DOHH2 (cell line): Measurements from ENCODE around the gene NRL.
A peak's percentile ranks its signal among the peaks of the same experiment; 100 is the strongest.

Experiments
- H3F3A ChIP-seq: fragments of 200-600 bp; sonication (generic), shearing (Covaris generic); 2 replicates; pipeline ENCODE4 v1.6.0; 2016; ENCODE audit warnings: antibody characterized with exemption, mild to moderate bottlenecking; ENCODE audit not compliant: control insufficient read depth, insufficient read depth
- H3K27ac ChIP-seq: fragments of 200-600 bp; sonication (generic); 2 replicates; pipeline ENCODE4 v1.5.1; 2014; ENCODE audit warnings: low read depth, mild to moderate bottlenecking, low read length, moderate library complexity
- H3K27me3 ChIP-seq: fragments of 200-600 bp; sonication (generic); 2 replicates; pipeline ENCODE4 v1.6.1; 2014; ENCODE audit warnings: mild to moderate bottlenecking, low read length, mixed read lengths; ENCODE audit not compliant: control insufficient read depth
- H3K36me3 ChIP-seq: fragments of 200-600 bp; sonication (generic); 2 replicates; pipeline ENCODE4 v1.6.1; 2014; ENCODE audit warnings: mild to moderate bottlenecking, low read length, moderate library complexity, mixed read lengths; ENCODE audit not compliant: control insufficient read depth
- H3K4me1 ChIP-seq: fragments of 200-600 bp; sonication (generic); 2 replicates; pipeline ENCODE4 v1.6.1; 2014; ENCODE audit warnings: mild to moderate bottlenecking, low read length, mixed read lengths; ENCODE audit not compliant: control insufficient read depth
- H3K4me2 ChIP-seq: fragments of 200-600 bp; sonication (generic); 2 replicates; pipeline ENCODE4 v1.6.0; 2014; ENCODE audit warnings: mild to moderate bottlenecking, low read length, moderate library complexity
- H3K4me3 ChIP-seq: fragments of 200-600 bp; sonication (generic); 2 replicates; pipeline ENCODE4 v1.5.1; 2014; ENCODE audit warnings: mild to moderate bottlenecking, low read length, mixed read lengths
- H3K79me2 ChIP-seq: fragments of 200-600 bp; sonication (generic); 2 replicates; pipeline ENCODE4 v1.6.1; 2014; ENCODE audit warnings: mild to moderate bottlenecking, low read length, mixed read lengths; ENCODE audit not compliant: control insufficient read depth
- H3K9me2 ChIP-seq: fragments of 200-600 bp; sonication (generic); replicated peaks from 2 replicates; pipeline ENCODE4 v1.6.1; 2014; ENCODE audit warnings: mild to moderate bottlenecking, low read length, mixed read lengths; ENCODE audit not compliant: control insufficient read depth
- H3K9me3 ChIP-seq: fragments of 200-600 bp; sonication (generic); 2 replicates; pipeline ENCODE4 v1.6.1; 2014; ENCODE audit warnings: antibody characterized with exemption, low read length, mixed read lengths; ENCODE audit not compliant: control insufficient read depth, insufficient read depth
- H4K20me1 ChIP-seq: fragments of 200-600 bp; sonication (generic); 2 replicates; pipeline ENCODE4 v1.6.0; 2014; ENCODE audit warnings: low read depth, mild to moderate bottlenecking, antibody characterized with exemption, low read length, moderate library complexity; ENCODE audit not compliant: control insufficient read depth, insufficient read depth
- CTCF ChIP-seq: fragments of 200-600 bp; sonication (generic); IDR thresholded peaks from one replicate; pipeline ENCODE4 v1.5.1; 2014; ENCODE audit warnings: antibody characterized with exemption, mild to moderate bottlenecking, low read depth, low read length; ENCODE audit not compliant: poor library complexity, severe bottlenecking
- EZH2phosphoT487 ChIP-seq: fragments of 200-600 bp; sonication (generic); IDR thresholded peaks from 2 replicates; pipeline ENCODE4 v1.6.1; 2017; ENCODE audit warnings: borderline replicate concordance, mild to moderate bottlenecking, antibody characterized with exemption, low read length, moderate library complexity, mixed read lengths

Gene NRL

GRCh38 chr14:24093901-24094840 is 20.6 kb downstream of the NRL start, which contains the start of gene PCK2:
Gene PCK2, plus strand, starts transcription at chr14:24094311. Its CDS starts 95 bp downstream, at chr14:24094406.
- no peaks in the 10 kb centered on the region for H3K27me3 ChIP-seq
- H3K9me2 ChIP-seq: no peaks in the 10 kb centered on the region
- H4K20me1 ChIP-seq: no peaks in the 10 kb centered on the region
- peak within 1 kb of the TSS; percentile 86 for H3K4me2 ChIP-seq
- H3K4me3 ChIP-seq: peak within 1 kb of the TSS; percentile 87
- H3K36me3 ChIP-seq: peaks cover 32% of the 10 kb centered on the region
- peaks cover 33% of the 10 kb centered on the region for H3K4me1 ChIP-seq
- TF ChIP-seq CTCF (no peak), EZH2phosphoT487 (no peak)
- H3K27ac ChIP-seq: peak within 1 kb of the TSS; percentile 93
- H3K9me3 ChIP-seq: no peaks in the 10 kb centered on the region
- H3K79me2 ChIP-seq: peaks cover 17% of the 10 kb centered on the region
- H3F3A ChIP-seq: peaks cover 14% of the 10 kb centered on the region

GRCh38 chr14:24093207-24093900 is 21.4 kb downstream of the NRL start:
- TF ChIP-seq EZH2phosphoT487: no peak
- no peak for TF ChIP-seq CTCF
- Histone ChIP-seq H3F3A (peaks cover 14% of the 10 kb centered on the region), H4K20me1 (no peaks in the 10 kb centered on the region), H3K27me3 (no peaks in the 10 kb centered on the region), H3K9me3 (no peaks in the 10 kb centered on the region), H3K36me3 (peaks cover 24% of the 10 kb centered on the region), H3K27ac (peak overlapping the region; percentile 93), H3K9me2 (no peaks in the 10 kb centered on the region), H3K79me2 (peaks cover 17% of the 10 kb centered on the region), H3K4me1 (peaks cover 33% of the 10 kb centered on the region), H3K4me2 (peak overlapping the region; percentile 86), H3K4me3 (peak overlapping the region; percentile 87)

GRCh38 chr14:24092505-24093206 is 22.1 kb downstream of the NRL start:
- Histone ChIP-seq H3K27ac (no peak overlapping the region), H3K4me2 (no peak overlapping the region)
- TF ChIP-seq EZH2phosphoT487: no peak
- TF ChIP-seq CTCF: no peak

More at GRCh38 chr14:24092505-24093206, 22.1 kb downstream of the NRL start:
- peaks cover 14% of the 10 kb centered on the region for H3F3A ChIP-seq
- no peaks in the 10 kb centered on the region for H3K27me3 ChIP-seq
- peaks cover 33% of the 10 kb centered on the region for H3K4me1 ChIP-seq
- peaks cover 17% of the 10 kb centered on the region for H3K79me2 ChIP-seq
- H3K36me3 ChIP-seq: peaks cover 19% of the 10 kb centered on the region
- no peak overlapping the region for H3K4me3 ChIP-seq
- no peaks in the 10 kb centered on the region for H3K9me2 ChIP-seq
- no peaks in the 10 kb centered on the region for H4K20me1 ChIP-seq
- H3K9me3 ChIP-seq: no peaks in the 10 kb centered on the region
